HepG2 (cell line): Measurements from ENCODE around the gene FANCM. TPM values are rescaled to one million over a fixed set of nuclear protein-coding genes. Genes with fewer than 3 reads are reported as not detected.

ENCODE experiments used
- ARNT2 ChIP-seq: sonication (generic); formaldehyde crosslinking; IDR thresholded peaks from 2 replicates; pipeline ENCODE4 v1.8.0; 2022; ENCODE audit warnings: mild to moderate bottlenecking, low read depth, missing genetic modification reagents, moderate library complexity
- FOXK1 ChIP-seq: sonication (generic); formaldehyde crosslinking; IDR thresholded peaks from 2 replicates; pipeline ENCODE4 v1.4.0; 2020; ENCODE audit warnings: low read depth, missing genetic modification reagents, borderline replicate concordance
- GFI1 ChIP-seq: sonication (generic); formaldehyde crosslinking; IDR thresholded peaks from 2 replicates; pipeline ENCODE4 v1.5.0; 2020; ENCODE audit warnings: missing genetic modification reagents, mild to moderate bottlenecking, borderline replicate concordance
- JDP2 ChIP-seq: sonication (generic); formaldehyde crosslinking; IDR thresholded peaks from 2 replicates; pipeline ENCODE4 v1.8.1; 2022; ENCODE audit warnings: missing genetic modification reagents, borderline replicate concordance
- WIZ ChIP-seq: sonication (generic); formaldehyde crosslinking; IDR thresholded peaks from 2 replicates; pipeline ENCODE4 v1.5.1; 2020; ENCODE audit warnings: mild to moderate bottlenecking, missing genetic modification reagents
- ZKSCAN8 ChIP-seq: IDR thresholded peaks from 2 replicates; pipeline ENCODE4 v1.6.1; 2016; ENCODE audit warnings: borderline replicate concordance, missing genetic modification reagents, missing compliant biosample characterization
- polyA plus RNA-seq, 8 experiments: library from polyadenylated mRNA; depleted of rRNA in 3 of 8; stranded (reverse) in 7 of 8; unstranded in 1 of 8; fragments of >200 nt; fragmentation: Illumina TruSeq in 4 of 8; extraction: Trizol in 4 of 8; gene quantifications; 2 replicates each; pipeline versions ENCODE4 v1.2.1 to v1.2.3, GENCODE V29; 2011 to 2016; ENCODE audit warnings: low read depth in 4 of 8, missing spikeins in 1 of 8, mixed read lengths in 1 of 8; ENCODE audit not compliant: insufficient read depth in 1 of 8
- total RNA-seq, 5 experiments: library from RNA; depleted of rRNA; stranded (reverse); fragments of >200 nt; fragmentation: Illumina TruSeq; extraction: Trizol; gene quantifications; 2 replicates each; pipeline ENCODE4 v1.2.3, GENCODE V29; 2016; ENCODE audit warnings: low read depth in 1 of 5
- TF ChIP-seq, protein P1 (sequence below), 2 experiments: fragments of 450-650 bp in 1 of 2; sonication (generic) in 1 of 2; formaldehyde crosslinking in 1 of 2; IDR thresholded peaks; 2 replicates each; pipeline versions ENCODE4 v1.6.1 to v1.8.0; 2016 to 2022; ENCODE audit warnings: antibody characterized with exemption in 1 of 2, mild to moderate bottlenecking in 1 of 2, missing genetic modification reagents in 1 of 2
- TF ChIP-seq, protein P2 (sequence below): IDR thresholded peaks from 2 replicates; pipeline ENCODE4 v1.4.0; 2020; ENCODE audit warnings: mild to moderate bottlenecking, missing genetic modification reagents
- TF ChIP-seq, protein P3 (sequence below): sonication (generic); formaldehyde crosslinking; conservative IDR thresholded peaks from 2 replicates; pipeline ENCODE4 v1.8.0; 2022; ENCODE audit warnings: missing genetic modification reagents
- TF ChIP-seq, protein P4 (sequence below): fragments of 450-650 bp; IDR thresholded peaks from 2 replicates; pipeline ENCODE4 v1.6.1; 2016

Gene FANCM
- total and polyA plus RNA-seq, 2 of the 13 experiments (the other 11 are each of a cell fraction or from before 2014, with no cell fraction given) = 2.6 to 10.4 TPM

DNA sequence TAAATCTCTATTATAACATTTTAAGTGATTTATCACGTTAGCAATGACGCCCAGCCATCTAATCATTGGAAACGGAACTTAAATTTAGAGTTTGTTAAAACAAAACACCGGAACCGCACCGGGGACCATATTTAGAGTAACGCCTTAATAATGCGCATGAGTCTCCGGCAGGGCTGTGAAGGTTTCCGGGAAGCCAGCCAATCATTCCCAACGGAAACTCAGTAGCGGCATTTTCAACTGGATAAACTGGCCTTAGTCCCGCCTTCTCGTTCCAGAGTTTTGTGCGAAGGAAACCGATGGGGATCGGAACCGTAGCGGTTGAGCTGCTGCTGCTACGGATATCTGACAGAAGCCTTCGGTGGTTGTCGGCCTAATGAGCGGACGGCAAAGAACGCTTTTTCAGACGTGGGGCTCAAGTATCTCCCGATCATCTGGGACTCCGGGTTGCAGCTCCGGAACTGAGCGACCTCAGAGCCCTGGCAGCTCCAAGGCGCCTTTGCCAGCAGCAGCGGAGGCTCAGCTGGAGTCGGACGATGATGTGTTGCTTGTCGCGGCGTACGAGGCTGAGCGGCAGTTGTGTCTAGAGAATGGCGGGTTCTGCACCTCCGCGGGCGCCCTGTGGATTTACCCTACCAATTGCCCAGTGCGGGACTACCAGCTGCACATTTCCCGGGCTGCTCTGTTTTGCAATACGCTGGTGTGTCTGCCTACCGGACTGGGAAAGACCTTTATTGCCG, at the start of gene FANCM (continued):
- TF ChIP-seq, protein P1, sequence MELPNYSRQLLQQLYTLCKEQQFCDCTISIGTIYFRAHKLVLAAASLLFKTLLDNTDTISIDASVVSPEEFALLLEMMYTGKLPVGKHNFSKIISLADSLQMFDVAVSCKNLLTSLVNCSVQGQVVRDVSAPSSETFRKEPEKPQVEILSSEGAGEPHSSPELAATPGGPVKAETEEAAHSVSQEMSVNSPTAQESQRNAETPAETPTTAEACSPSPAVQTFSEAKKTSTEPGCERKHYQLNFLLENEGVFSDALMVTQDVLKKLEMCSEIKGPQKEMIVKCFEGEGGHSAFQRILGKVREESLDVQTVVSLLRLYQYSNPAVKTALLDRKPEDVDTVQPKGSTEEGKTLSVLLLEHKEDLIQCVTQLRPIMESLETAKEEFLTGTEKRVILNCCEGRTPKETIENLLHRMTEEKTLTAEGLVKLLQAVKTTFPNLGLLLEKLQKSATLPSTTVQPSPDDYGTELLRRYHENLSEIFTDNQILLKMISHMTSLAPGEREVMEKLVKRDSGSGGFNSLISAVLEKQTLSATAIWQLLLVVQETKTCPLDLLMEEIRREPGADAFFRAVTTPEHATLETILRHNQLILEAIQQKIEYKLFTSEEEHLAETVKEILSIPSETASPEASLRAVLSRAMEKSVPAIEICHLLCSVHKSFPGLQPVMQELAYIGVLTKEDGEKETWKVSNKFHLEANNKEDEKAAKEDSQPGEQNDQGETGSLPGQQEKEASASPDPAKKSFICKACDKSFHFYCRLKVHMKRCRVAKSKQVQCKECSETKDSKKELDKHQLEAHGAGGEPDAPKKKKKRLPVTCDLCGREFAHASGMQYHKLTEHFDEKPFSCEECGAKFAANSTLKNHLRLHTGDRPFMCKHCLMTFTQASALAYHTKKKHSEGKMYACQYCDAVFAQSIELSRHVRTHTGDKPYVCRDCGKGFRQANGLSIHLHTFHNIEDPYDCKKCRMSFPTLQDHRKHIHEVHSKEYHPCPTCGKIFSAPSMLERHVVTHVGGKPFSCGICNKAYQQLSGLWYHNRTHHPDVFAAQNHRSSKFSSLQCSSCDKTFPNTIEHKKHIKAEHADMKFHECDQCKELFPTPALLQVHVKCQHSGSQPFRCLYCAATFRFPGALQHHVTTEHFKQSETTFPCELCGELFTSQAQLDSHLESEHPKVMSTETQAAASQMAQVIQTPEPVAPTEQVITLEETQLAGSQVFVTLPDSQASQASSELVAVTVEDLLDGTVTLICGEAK (IDR thresholded peaks at IDR 0.05) = peak; percentile 89
- TF ChIP-seq, protein P1 (CRISPR knock-in tag; IDR thresholded peaks at IDR 0.05) = peak; percentile 18; the same call in 1 of the 2 replicates
- TF ChIP-seq, protein P2, sequence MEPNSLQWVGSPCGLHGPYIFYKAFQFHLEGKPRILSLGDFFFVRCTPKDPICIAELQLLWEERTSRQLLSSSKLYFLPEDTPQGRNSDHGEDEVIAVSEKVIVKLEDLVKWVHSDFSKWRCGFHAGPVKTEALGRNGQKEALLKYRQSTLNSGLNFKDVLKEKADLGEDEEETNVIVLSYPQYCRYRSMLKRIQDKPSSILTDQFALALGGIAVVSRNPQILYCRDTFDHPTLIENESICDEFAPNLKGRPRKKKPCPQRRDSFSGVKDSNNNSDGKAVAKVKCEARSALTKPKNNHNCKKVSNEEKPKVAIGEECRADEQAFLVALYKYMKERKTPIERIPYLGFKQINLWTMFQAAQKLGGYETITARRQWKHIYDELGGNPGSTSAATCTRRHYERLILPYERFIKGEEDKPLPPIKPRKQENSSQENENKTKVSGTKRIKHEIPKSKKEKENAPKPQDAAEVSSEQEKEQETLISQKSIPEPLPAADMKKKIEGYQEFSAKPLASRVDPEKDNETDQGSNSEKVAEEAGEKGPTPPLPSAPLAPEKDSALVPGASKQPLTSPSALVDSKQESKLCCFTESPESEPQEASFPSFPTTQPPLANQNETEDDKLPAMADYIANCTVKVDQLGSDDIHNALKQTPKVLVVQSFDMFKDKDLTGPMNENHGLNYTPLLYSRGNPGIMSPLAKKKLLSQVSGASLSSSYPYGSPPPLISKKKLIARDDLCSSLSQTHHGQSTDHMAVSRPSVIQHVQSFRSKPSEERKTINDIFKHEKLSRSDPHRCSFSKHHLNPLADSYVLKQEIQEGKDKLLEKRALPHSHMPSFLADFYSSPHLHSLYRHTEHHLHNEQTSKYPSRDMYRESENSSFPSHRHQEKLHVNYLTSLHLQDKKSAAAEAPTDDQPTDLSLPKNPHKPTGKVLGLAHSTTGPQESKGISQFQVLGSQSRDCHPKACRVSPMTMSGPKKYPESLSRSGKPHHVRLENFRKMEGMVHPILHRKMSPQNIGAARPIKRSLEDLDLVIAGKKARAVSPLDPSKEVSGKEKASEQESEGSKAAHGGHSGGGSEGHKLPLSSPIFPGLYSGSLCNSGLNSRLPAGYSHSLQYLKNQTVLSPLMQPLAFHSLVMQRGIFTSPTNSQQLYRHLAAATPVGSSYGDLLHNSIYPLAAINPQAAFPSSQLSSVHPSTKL (CRISPR knock-in tag) = 0 out of 2 replicates have a peak, but pooled peaks have one; percentile 32
- TF ChIP-seq, protein P3, sequence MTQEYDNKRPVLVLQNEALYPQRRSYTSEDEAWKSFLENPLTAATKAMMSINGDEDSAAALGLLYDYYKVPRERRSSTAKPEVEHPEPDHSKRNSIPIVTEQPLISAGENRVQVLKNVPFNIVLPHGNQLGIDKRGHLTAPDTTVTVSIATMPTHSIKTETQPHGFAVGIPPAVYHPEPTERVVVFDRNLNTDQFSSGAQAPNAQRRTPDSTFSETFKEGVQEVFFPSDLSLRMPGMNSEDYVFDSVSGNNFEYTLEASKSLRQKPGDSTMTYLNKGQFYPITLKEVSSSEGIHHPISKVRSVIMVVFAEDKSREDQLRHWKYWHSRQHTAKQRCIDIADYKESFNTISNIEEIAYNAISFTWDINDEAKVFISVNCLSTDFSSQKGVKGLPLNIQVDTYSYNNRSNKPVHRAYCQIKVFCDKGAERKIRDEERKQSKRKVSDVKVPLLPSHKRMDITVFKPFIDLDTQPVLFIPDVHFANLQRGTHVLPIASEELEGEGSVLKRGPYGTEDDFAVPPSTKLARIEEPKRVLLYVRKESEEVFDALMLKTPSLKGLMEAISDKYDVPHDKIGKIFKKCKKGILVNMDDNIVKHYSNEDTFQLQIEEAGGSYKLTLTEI = no peak
- TF ChIP-seq FOXK1 (CRISPR knock-in tag) (peak; percentile 68), JDP2 (CRISPR knock-in tag) (no peak), ARNT2 (CRISPR knock-in tag) (peak; percentile 49; the same call in 1 of the 2 replicates), WIZ (CRISPR knock-in tag) (0 out of 2 replicates have a peak, but pooled peaks have one; percentile 38), ZKSCAN8 (CRISPR knock-in tag) (no peak), GFI1 (CRISPR knock-in tag) (0 out of 2 replicates have a peak, but pooled peaks have one; percentile 17)
- TF ChIP-seq, protein P4, sequence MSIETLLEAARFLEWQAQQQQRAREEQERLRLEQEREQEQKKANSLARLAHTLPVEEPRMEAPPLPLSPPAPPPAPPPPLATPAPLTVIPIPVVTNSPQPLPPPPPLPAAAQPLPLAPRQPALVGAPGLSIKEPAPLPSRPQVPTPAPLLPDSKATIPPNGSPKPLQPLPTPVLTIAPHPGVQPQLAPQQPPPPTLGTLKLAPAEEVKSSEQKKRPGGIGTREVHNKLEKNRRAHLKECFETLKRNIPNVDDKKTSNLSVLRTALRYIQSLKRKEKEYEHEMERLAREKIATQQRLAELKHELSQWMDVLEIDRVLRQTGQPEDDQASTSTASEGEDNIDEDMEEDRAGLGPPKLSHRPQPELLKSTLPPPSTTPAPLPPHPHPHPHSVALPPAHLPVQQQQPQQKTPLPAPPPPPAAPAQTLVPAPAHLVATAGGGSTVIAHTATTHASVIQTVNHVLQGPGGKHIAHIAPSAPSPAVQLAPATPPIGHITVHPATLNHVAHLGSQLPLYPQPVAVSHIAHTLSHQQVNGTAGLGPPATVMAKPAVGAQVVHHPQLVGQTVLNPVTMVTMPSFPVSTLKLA = peak; percentile 13; the same call in 1 of the 2 replicates
